IMR-90 (cell line): ENCODE data around the gene SPPL2C. TPM values are rescaled to one million over a fixed set of nuclear protein-coding genes. Genes with fewer than 3 reads are reported as not detected.

Experiments
- ATAC-seq: fragments of 200-7000 bp; cut with Tn5 transposase; 2 replicates; pipeline ENCODE4 v1.9.1; 2020; ENCODE audit warnings: low read depth, mild to moderate bottlenecking, moderate library complexity
- BruUV-seq: library from RNA; stranded (reverse); fragments of 400-500 nt; replicated peaks from 2 replicates; lab custom pipeline; 2021; lab: Mats Ljungman, UMichigan
- CTCF ChIA-PET: fragments of 300-600 bp; formaldehyde crosslinking; extraction: SDS; loops from one replicate; lab custom pipeline; 2021; ENCODE audit warnings: antibody characterized with exemption; lab: Yijun Ruan, JAX
- POLR2A ChIA-PET: fragments of 300-600 bp; sonication (Branson Sonifier 250); formaldehyde crosslinking; loops from one replicate; lab custom pipeline; 2022; ENCODE audit warnings: antibody characterized with exemption; ENCODE audit not compliant: unreplicated experiment; lab: Charles Lee
- DNase-seq: peaks from one replicate; pipeline ENCODE4 v3.0.0; 2013
- H2AFZ ChIP-seq: replicated peaks from 2 replicates; pipeline ENCODE3; 2013; ENCODE audit warnings: low read length, mild to moderate bottlenecking; ENCODE audit not compliant: poor library complexity
- H2AK5ac ChIP-seq: 2 replicates; pipeline ENCODE4 v1.6.1; 2013; ENCODE audit warnings: low read depth, low read length, inconsistent platforms
- H2AK9ac ChIP-seq: replicated peaks from 2 replicates; pipeline ENCODE3; 2013; ENCODE audit warnings: mild to moderate bottlenecking, low read depth, low read length, moderate library complexity; ENCODE audit not compliant: poor library complexity
- H2BK120ac ChIP-seq: 2 replicates; pipeline ENCODE4 v1.6.1; 2013; ENCODE audit warnings: low read depth, low read length, inconsistent platforms
- H2BK15ac ChIP-seq: 3 replicates; pipeline ENCODE4 v1.6.1; 2013; ENCODE audit warnings: low read depth, low read length, inconsistent platforms
- H2BK20ac ChIP-seq: 2 replicates; pipeline ENCODE4 v1.6.1; 2013; ENCODE audit warnings: low read depth, mild to moderate bottlenecking, inconsistent platforms, low read length, moderate library complexity
- H2BK5ac ChIP-seq: 2 replicates; pipeline ENCODE4 v1.6.1; 2013; ENCODE audit warnings: mild to moderate bottlenecking, low read depth, low read length, inconsistent platforms; ENCODE audit not compliant: poor library complexity, severe bottlenecking
- H3K14ac ChIP-seq: replicated peaks from 2 replicates; pipeline ENCODE4 v1.6.1; 2013; ENCODE audit warnings: low read depth, low read length, inconsistent platforms
- H3K18ac ChIP-seq: 2 replicates; pipeline ENCODE4 v1.6.1; 2013; ENCODE audit warnings: low read depth, low read length, control low read depth
- H3K23ac ChIP-seq: 2 replicates; pipeline ENCODE4 v1.6.1; 2013; ENCODE audit warnings: low read depth, low read length, inconsistent platforms
- H3K27ac ChIP-seq: 2 replicates; pipeline ENCODE4 v1.5.1; 2013; ENCODE audit warnings: mild to moderate bottlenecking, control low read depth, low read length; ENCODE audit not compliant: insufficient read depth
- H3K27me3 ChIP-seq: 2 replicates; pipeline ENCODE4 v1.6.1; 2013; ENCODE audit warnings: low read length; ENCODE audit not compliant: control insufficient read depth, insufficient read depth
- H3K36me3 ChIP-seq: 2 replicates; pipeline ENCODE4 v1.6.1; 2013; ENCODE audit warnings: low read length, mixed read lengths; ENCODE audit not compliant: control insufficient read depth, insufficient read depth
- H3K4ac ChIP-seq: 2 replicates; pipeline ENCODE4 v1.6.1; 2013; ENCODE audit warnings: low read depth, low read length, inconsistent platforms
- H3K4me1 ChIP-seq: 2 replicates; pipeline ENCODE4 v1.6.1; 2013; ENCODE audit warnings: low read length, mixed read lengths; ENCODE audit not compliant: control insufficient read depth, insufficient read depth
- H3K4me2 ChIP-seq: 2 replicates; pipeline ENCODE4 v1.6.1; 2013; ENCODE audit warnings: low read depth, mild to moderate bottlenecking, control low read depth, low read length, moderate library complexity
- H3K4me3 ChIP-seq: 2 replicates; pipeline ENCODE4 v1.5.1; 2013; ENCODE audit warnings: low read depth, mild to moderate bottlenecking, control low read depth, low read length, moderate library complexity; ENCODE audit not compliant: insufficient read depth
- H3K56ac ChIP-seq: 2 replicates; pipeline ENCODE4 v1.6.1; 2013; ENCODE audit warnings: low read length, inconsistent platforms; ENCODE audit not compliant: insufficient read depth; ENCODE audit errors: extremely low read depth
- H3K79me1 ChIP-seq, 2 experiments: 2 replicates each; pipeline ENCODE4 v1.6.1; 2013; ENCODE audit warnings: low read length in 2 of 2, inconsistent platforms in 1 of 2, low read depth in 1 of 2
- H3K9ac ChIP-seq: 2 replicates; pipeline ENCODE4 v1.6.1; 2013; ENCODE audit warnings: low read depth, low read length, control low read depth
- H3K9me1 ChIP-seq: 2 replicates; pipeline ENCODE4 v1.6.1; 2013; ENCODE audit warnings: low read length, inconsistent platforms; ENCODE audit not compliant: insufficient read depth
- H3K9me3 ChIP-seq: 2 replicates; pipeline ENCODE4 v1.6.1; 2013; ENCODE audit warnings: low read length; ENCODE audit not compliant: control insufficient read depth, insufficient read depth
- H4K20me1 ChIP-seq: 2 replicates; pipeline ENCODE4 v1.6.1; 2013; ENCODE audit warnings: low read length, inconsistent platforms; ENCODE audit not compliant: insufficient read depth
- H4K5ac ChIP-seq: 2 replicates; pipeline ENCODE4 v1.6.1; 2013; ENCODE audit warnings: mild to moderate bottlenecking, low read depth, low read length, control low read depth
- H4K8ac ChIP-seq, 2 experiments: 2 replicates each; pipeline ENCODE4 v1.6.1; 2013; ENCODE audit warnings: low read depth in 2 of 2, low read length in 2 of 2, control low read depth in 1 of 2, inconsistent platforms in 1 of 2
- H4K91ac ChIP-seq: 2 replicates; pipeline ENCODE4 v1.6.1; 2013; ENCODE audit warnings: low read depth, low read length, inconsistent platforms; ENCODE audit not compliant: insufficient read depth
- BHLHE40 ChIP-seq: fragments of 150-350 bp; IDR thresholded peaks from 2 replicates; pipeline ENCODE4 v1.6.1; 2016; ENCODE audit warnings: mild to moderate bottlenecking, low read depth, low read length
- CEBPB ChIP-seq: IDR thresholded peaks from 2 replicates; pipeline ENCODE4 v1.6.1; 2012; ENCODE audit warnings: low read depth, low read length, improper control_type of control experiment
- CHD1 ChIP-seq: IDR thresholded peaks from 2 replicates; pipeline ENCODE4 v1.6.1; 2012; ENCODE audit warnings: low read depth, low read length, improper control_type of control experiment
- FOS ChIP-seq: fragments of 150-350 bp; IDR thresholded peaks from 2 replicates; pipeline ENCODE4 v1.6.1; 2016; ENCODE audit warnings: low read depth, low read length
- MAFK ChIP-seq: IDR thresholded peaks from 2 replicates; pipeline ENCODE4 v1.6.1; 2012; ENCODE audit warnings: low read depth, low read length, improper control_type of control experiment
- MAZ ChIP-seq: IDR thresholded peaks from 2 replicates; pipeline ENCODE4 v1.6.1; 2012; ENCODE audit warnings: low read depth, mild to moderate bottlenecking, low read length, improper control_type of control experiment, moderate library complexity, borderline replicate concordance
- MXI1 ChIP-seq: IDR thresholded peaks from 2 replicates; pipeline ENCODE4 v1.6.1; 2012; ENCODE audit warnings: low read depth, mild to moderate bottlenecking, low read length, moderate library complexity, borderline replicate concordance
- NFE2L2 ChIP-seq: fragments of 150-350 bp; IDR thresholded peaks from 2 replicates; pipeline ENCODE4 v1.6.1; 2016; ENCODE audit warnings: low read depth, mild to moderate bottlenecking, low read length
- POLR2A ChIP-seq: IDR thresholded peaks from 2 replicates; pipeline ENCODE4 v1.6.1; 2012; ENCODE audit warnings: mild to moderate bottlenecking, low read depth, low read length
- RAD21 ChIP-seq: IDR thresholded peaks from 2 replicates; pipeline ENCODE4 v1.6.1; 2012; ENCODE audit warnings: low read length, improper control_type of control experiment
- RCOR1 ChIP-seq: IDR thresholded peaks from 2 replicates; pipeline ENCODE4 v1.6.1; 2012; ENCODE audit warnings: mild to moderate bottlenecking, low read length, improper control_type of control experiment; ENCODE audit not compliant: insufficient replicate concordance
- RFX5 ChIP-seq: IDR thresholded peaks from 2 replicates; pipeline ENCODE4 v1.8.0; 2012; ENCODE audit warnings: low read depth, mild to moderate bottlenecking, low read length, moderate library complexity
- SMC3 ChIP-seq: fragments of 150-350 bp; IDR thresholded peaks from 2 replicates; pipeline ENCODE4 v1.6.1; 2016; ENCODE audit warnings: low read depth, mild to moderate bottlenecking, antibody characterized with exemption, low read length, moderate library complexity
- WGBS, 2 experiments: methylation state at CpG; one replicate each; pipeline versions ENCODE4 v1.1.5 to v1.1.7; 2013; ENCODE audit warnings: missing lambda C conversion rate in 2 of 2; ENCODE audit not compliant: insufficient read length in 1 of 2; ENCODE audit errors: extremely low coverage in 2 of 2; 5-methylcytosine and 5-hydroxymethylcytosine counted together
- dilution Hi-C: fragments of 300-500 bp; cut with HindIII; formaldehyde crosslinking; loops from one replicate; pipeline ENCODE4 v1.14.3; 2018; ENCODE audit warnings: low sequenced_read_pairs; ENCODE audit not compliant: unreplicated experiment
- in situ Hi-C: fragments of 300-500 bp; cut with MboI; formaldehyde crosslinking; loops from 3 replicates; pipeline ENCODE4 v1.14.3; 2019; ENCODE audit warnings: low sequenced_read_pairs, inconsistent platforms, mixed read lengths
- intact Hi-C: fragments of 100-400 bp; cut with micrococcal nuclease; formaldehyde crosslinking; loops from 2 replicates; pipeline ENCODE4 v1.10.0; 2022
- polyA plus RNA-seq, 3 experiments: library from polyadenylated mRNA; depleted of rRNA; stranded (reverse); fragments of >200 nt; gene quantifications; 2 replicates each; pipeline ENCODE4 v1.2.3, GENCODE V29; 2012; ENCODE audit warnings: low replicate concordance in 1 of 3
- total RNA-seq: library from RNA; depleted of rRNA; stranded (reverse); fragments of >200 nt; gene quantifications from 2 replicates; pipeline ENCODE4 v1.2.3, GENCODE V29; 2012
- TF ChIP-seq, protein P1 (sequence below): fragments of 150-350 bp; IDR thresholded peaks from 2 replicates; pipeline ENCODE4 v1.6.1; 2017; ENCODE audit warnings: mild to moderate bottlenecking, antibody characterized with exemption, low read length, low read depth
- TF ChIP-seq, protein P2 (sequence below): fragments of 150-350 bp; IDR thresholded peaks from 2 replicates; pipeline ENCODE4 v1.6.1; 2016; ENCODE audit warnings: low read depth, mild to moderate bottlenecking, low read length, moderate library complexity, borderline replicate concordance
- TF ChIP-seq, protein P3 (sequence below): conservative IDR thresholded peaks from 2 replicates; pipeline ENCODE4 v1.5.1; 2012; ENCODE audit warnings: mild to moderate bottlenecking, low read depth, low read length, improper control_type of control experiment

Gene SPPL2C
- total and polyA plus RNA-seq, 2 of the 4 experiments (the other 2 are of a cell fraction): not detected

DNA sequence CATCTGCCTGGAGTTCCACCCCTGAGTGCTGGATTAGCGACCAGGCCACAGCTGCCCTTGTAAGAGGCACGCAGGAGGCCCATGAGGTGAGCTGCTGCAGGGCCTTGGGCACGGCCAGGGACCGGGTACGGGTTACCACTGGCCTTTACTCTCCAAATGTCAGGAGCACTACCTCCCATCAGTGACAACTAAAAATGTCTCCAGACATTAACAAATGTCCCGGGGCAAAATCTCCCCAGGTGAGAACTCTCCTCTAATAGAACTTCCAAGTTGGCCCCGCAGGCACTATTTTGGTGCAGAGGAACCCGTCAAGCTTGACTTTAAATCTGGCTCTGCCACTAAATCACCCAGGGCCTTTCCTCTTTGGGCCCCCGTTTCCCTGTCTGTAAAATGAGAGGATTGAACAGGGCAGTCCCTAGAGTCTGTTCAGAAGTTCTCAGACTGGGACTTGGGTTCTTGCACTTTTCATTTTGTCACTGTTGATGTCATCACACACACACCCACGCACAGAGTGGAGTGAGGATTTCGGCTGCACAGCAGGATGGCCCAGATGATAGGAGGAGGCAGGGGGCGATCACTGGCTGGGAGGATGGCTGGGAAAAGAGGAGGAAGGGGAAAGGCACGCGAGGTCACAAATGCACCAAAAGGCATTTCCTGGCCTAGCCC is 25.1 kb downstream of the SPPL2C start:
- Histone ChIP-seq H3K9ac (no peak overlapping the region), H4K5ac (no peak overlapping the region), H2BK120ac (no peak overlapping the region), H3K4ac (no peak overlapping the region), H3K79me1 (no peaks in the 10 kb centered on the region), H3K4me3 (no peak overlapping the region), H4K20me1 (no peaks in the 10 kb centered on the region), H3K18ac (no peak overlapping the region), H4K91ac (no peak overlapping the region), H2AK5ac (no peak overlapping the region), H3K27me3 (peaks cover 17% of the 10 kb centered on the region), H2BK15ac (no peak overlapping the region), H3K27ac (no peak overlapping the region), H3K14ac (no peak overlapping the region), H3K9me3 (no peaks in the 10 kb centered on the region), H3K23ac (no peak overlapping the region), H2BK20ac (no peak overlapping the region), H3K9me1 (no peaks in the 10 kb centered on the region), H3K56ac (no peak overlapping the region), H2BK5ac (no peak overlapping the region), H3K36me3 (no peaks in the 10 kb centered on the region), H2AFZ (no peak overlapping the region), H4K8ac (no peak overlapping the region), H3K4me1 (no peaks in the 10 kb centered on the region), H2AK9ac (no peak overlapping the region), H3K4me2 (no peak overlapping the region)
- peak; percentile 4 for DNase-seq
- WGBS, 2 experiments: no CpG with 5 or more reads among the region's 14 CpGs
- POLR2A ChIA-PET: no interaction called here
- TF ChIP-seq MXI1 (no peak), SMC3 (no peak), CHD1 (no peak), RCOR1 (no peak), FOS (no peak), NFE2L2 (no peak), RAD21 (no peak), MAFK (no peak), CEBPB (no peak), MAZ (no peak), RFX5 (no peak), POLR2A (no peak), BHLHE40 (no peak)
- TF ChIP-seq, protein P1, sequence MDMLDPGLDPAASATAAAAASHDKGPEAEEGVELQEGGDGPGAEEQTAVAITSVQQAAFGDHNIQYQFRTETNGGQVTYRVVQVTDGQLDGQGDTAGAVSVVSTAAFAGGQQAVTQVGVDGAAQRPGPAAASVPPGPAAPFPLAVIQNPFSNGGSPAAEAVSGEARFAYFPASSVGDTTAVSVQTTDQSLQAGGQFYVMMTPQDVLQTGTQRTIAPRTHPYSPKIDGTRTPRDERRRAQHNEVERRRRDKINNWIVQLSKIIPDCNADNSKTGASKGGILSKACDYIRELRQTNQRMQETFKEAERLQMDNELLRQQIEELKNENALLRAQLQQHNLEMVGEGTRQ: no peak
- TF ChIP-seq, protein P2, sequence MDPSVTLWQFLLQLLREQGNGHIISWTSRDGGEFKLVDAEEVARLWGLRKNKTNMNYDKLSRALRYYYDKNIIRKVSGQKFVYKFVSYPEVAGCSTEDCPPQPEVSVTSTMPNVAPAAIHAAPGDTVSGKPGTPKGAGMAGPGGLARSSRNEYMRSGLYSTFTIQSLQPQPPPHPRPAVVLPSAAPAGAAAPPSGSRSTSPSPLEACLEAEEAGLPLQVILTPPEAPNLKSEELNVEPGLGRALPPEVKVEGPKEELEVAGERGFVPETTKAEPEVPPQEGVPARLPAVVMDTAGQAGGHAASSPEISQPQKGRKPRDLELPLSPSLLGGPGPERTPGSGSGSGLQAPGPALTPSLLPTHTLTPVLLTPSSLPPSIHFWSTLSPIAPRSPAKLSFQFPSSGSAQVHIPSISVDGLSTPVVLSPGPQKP: no peak
- TF ChIP-seq, protein P3, sequence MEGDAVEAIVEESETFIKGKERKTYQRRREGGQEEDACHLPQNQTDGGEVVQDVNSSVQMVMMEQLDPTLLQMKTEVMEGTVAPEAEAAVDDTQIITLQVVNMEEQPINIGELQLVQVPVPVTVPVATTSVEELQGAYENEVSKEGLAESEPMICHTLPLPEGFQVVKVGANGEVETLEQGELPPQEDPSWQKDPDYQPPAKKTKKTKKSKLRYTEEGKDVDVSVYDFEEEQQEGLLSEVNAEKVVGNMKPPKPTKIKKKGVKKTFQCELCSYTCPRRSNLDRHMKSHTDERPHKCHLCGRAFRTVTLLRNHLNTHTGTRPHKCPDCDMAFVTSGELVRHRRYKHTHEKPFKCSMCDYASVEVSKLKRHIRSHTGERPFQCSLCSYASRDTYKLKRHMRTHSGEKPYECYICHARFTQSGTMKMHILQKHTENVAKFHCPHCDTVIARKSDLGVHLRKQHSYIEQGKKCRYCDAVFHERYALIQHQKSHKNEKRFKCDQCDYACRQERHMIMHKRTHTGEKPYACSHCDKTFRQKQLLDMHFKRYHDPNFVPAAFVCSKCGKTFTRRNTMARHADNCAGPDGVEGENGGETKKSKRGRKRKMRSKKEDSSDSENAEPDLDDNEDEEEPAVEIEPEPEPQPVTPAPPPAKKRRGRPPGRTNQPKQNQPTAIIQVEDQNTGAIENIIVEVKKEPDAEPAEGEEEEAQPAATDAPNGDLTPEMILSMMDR: no peak
- intact Hi-C loops (no loop called here), in situ Hi-C loops (no loop called here), dilution Hi-C loops (loop anchor here (25.0 kb wide), 1 partner anchor 233 kb away; no protein-coding TSS in a partner anchor)
- BruUV-seq: no TSS peak
- ATAC-seq: no peak; the same call in 1 of the 2 replicates
- CTCF ChIA-PET: no interaction called here
